SK-N-SH (cell line): Measurements from ENCODE around the gene PPP1R14B. TPM values are rescaled to one million over a fixed set of nuclear protein-coding genes. Genes with fewer than 3 reads are reported as not detected.
A peak's percentile ranks its signal among the peaks of the same experiment; 100 is the strongest.

Source experiments
- CTCF ChIA-PET: fragments of 300-600, 350-600 bp; formaldehyde crosslinking; extraction: SDS; loops from one replicate; lab custom pipeline; 2021; lab: Yijun Ruan, JAX
- POLR2A ChIA-PET: fragments of 350-600 bp; sonication (Branson Sonifier 250); formaldehyde crosslinking; extraction: SDS; loops from one replicate; lab custom pipeline; 2020; ENCODE audit warnings: antibody characterized with exemption, inconsistent platforms; lab: Yijun Ruan, JAX
- DNase-seq: peaks from one replicate; pipeline ENCODE4 v3.0.0; 2012
- H2AFZ ChIP-seq: fragments of 200-600 bp; sonication (generic); 2 replicates; pipeline ENCODE4 v1.8.1; 2016; ENCODE audit warnings: antibody characterized with exemption, mild to moderate bottlenecking, low read depth
- H3F3A ChIP-seq: fragments of 200-600 bp; sonication (generic); replicated peaks from 2 replicates; pipeline ENCODE3; 2016; ENCODE audit warnings: antibody characterized with exemption, mild to moderate bottlenecking; ENCODE audit not compliant: insufficient read depth
- H3K27ac ChIP-seq, 2 experiments: fragments of 200-500 bp in 1 of 2; fragments of 200-600 bp in 1 of 2; sonication (Bioruptor generic) in 1 of 2; sonication (generic), shearing (Covaris generic) in 1 of 2; 2 replicates each; pipeline versions ENCODE4 v1.5.1 to v1.6.1; 2014 to 2016; ENCODE audit warnings: low read depth in 2 of 2, inconsistent platforms in 1 of 2, low read length in 1 of 2, mild to moderate bottlenecking in 1 of 2, mixed read lengths in 1 of 2
- H3K27me3 ChIP-seq: fragments of 200-600 bp; sonication (generic), shearing (Covaris generic); 2 replicates; pipeline ENCODE4 v1.6.1; 2016; ENCODE audit warnings: mixed run types; ENCODE audit not compliant: insufficient read depth
- H3K36me3 ChIP-seq, 2 experiments: fragments of 200-500 bp in 1 of 2; fragments of 200-600 bp in 1 of 2; sonication (Bioruptor generic) in 1 of 2; sonication (generic) in 1 of 2; replicated peaks in 1 of 2; 2 replicates each; pipeline versions ENCODE3 to v1.5.1; 2014 to 2016; ENCODE audit warnings: low read length in 1 of 2, mild to moderate bottlenecking in 1 of 2; ENCODE audit not compliant: insufficient read depth in 2 of 2, control insufficient read depth in 1 of 2
- H3K4me1 ChIP-seq, 2 experiments: fragments of 200-500 bp in 1 of 2; fragments of 200-600 bp in 1 of 2; sonication (Bioruptor generic) in 1 of 2; sonication (generic), shearing (Covaris generic) in 1 of 2; 2 replicates each; pipeline versions ENCODE4 v1.5.1 to v1.6.1; 2014 to 2016; ENCODE audit warnings: low read depth in 1 of 2, low read length in 1 of 2, mixed run types in 1 of 2; ENCODE audit not compliant: insufficient read depth in 2 of 2, control insufficient read depth in 1 of 2
- H3K4me2 ChIP-seq: fragments of 200-600 bp; sonication (generic), shearing (Covaris generic); 2 replicates; pipeline ENCODE4 v1.6.1; 2017; ENCODE audit warnings: mixed run types
- H3K4me3 ChIP-seq, 2 experiments: fragments of 200-500 bp in 1 of 2; fragments of 200-600 bp in 1 of 2; sonication (Bioruptor generic) in 1 of 2; sonication (generic), shearing (Covaris generic) in 1 of 2; 2 replicates each; pipeline versions ENCODE4 v1.5.1 to v1.8.1; 2014 to 2016; ENCODE audit warnings: low read depth in 2 of 2, inconsistent platforms in 1 of 2, low read length in 1 of 2, mild to moderate bottlenecking in 1 of 2, mixed read lengths in 1 of 2, moderate library complexity in 1 of 2
- H3K79me2 ChIP-seq: fragments of 200-600 bp; sonication (generic); 2 replicates; pipeline ENCODE4 v1.8.1; 2017; ENCODE audit warnings: mild to moderate bottlenecking; ENCODE audit not compliant: insufficient read depth
- H3K9ac ChIP-seq: fragments of 200-600 bp; sonication (generic); 2 replicates; pipeline ENCODE4 v1.6.1; 2017; ENCODE audit warnings: mixed run types
- H3K9me2 ChIP-seq: fragments of 200-600 bp; sonication (generic); 2 replicates; pipeline ENCODE4 v1.6.1; 2017; ENCODE audit warnings: mixed run types
- H3K9me3 ChIP-seq: fragments of 200-600 bp; sonication (generic); 2 replicates; pipeline ENCODE4 v1.6.1; 2017; ENCODE audit warnings: mixed run types, mild to moderate bottlenecking, moderate library complexity
- H4K20me1 ChIP-seq: fragments of 200-600 bp; sonication (generic); 2 replicates; pipeline ENCODE4 v1.6.1; 2017; ENCODE audit warnings: mild to moderate bottlenecking, mixed run types; ENCODE audit not compliant: insufficient read depth
- ELF1 ChIP-seq: IDR thresholded peaks from 2 replicates; pipeline ENCODE4 v1.4.0; 2012
- FOXJ3 ChIP-seq: sonication (generic); formaldehyde crosslinking; IDR thresholded peaks from 2 replicates; pipeline ENCODE4 v1.5.1; 2020; ENCODE audit warnings: mild to moderate bottlenecking, missing genetic modification reagents
- FOXM1 ChIP-seq: IDR thresholded peaks from 2 replicates; pipeline ENCODE4 v1.4.0; 2012; ENCODE audit warnings: low read depth, mild to moderate bottlenecking
- IRF3 ChIP-seq: fragments of 150-350 bp; IDR thresholded peaks from 2 replicates; pipeline ENCODE4 v1.6.1; 2016; ENCODE audit warnings: mild to moderate bottlenecking, low read depth, low read length
- JUND ChIP-seq: IDR thresholded peaks from 2 replicates; pipeline ENCODE4 v1.4.0; 2012
- MXI1 ChIP-seq: IDR thresholded peaks from 2 replicates; pipeline ENCODE4 v1.6.1; 2012; ENCODE audit warnings: mild to moderate bottlenecking, low read depth, low read length, improper control_type of control experiment
- PBX3 ChIP-seq: IDR thresholded peaks from 2 replicates; pipeline ENCODE4; 2012
- RCOR1 ChIP-seq: fragments of 150-350 bp; IDR thresholded peaks from 2 replicates; pipeline ENCODE4 v1.6.1; 2017; ENCODE audit warnings: antibody characterized with exemption, low read length
- USF1 ChIP-seq: IDR thresholded peaks from 2 replicates; pipeline ENCODE4 v1.4.0; 2012; ENCODE audit warnings: low read depth, borderline replicate concordance
- USF2 ChIP-seq: fragments of 150-350 bp; IDR thresholded peaks from 2 replicates; pipeline ENCODE4 v1.6.1; 2017; ENCODE audit warnings: antibody characterized with exemption, low read length, low read depth, borderline replicate concordance
- YY1 ChIP-seq: IDR thresholded peaks from 2 replicates; pipeline ENCODE4 v1.4.0; 2012; ENCODE audit warnings: low read depth, mild to moderate bottlenecking
- WGBS: methylation state at CpG from one replicate; pipeline ENCODE4 v1.1.6; 2017; ENCODE audit warnings: low lambda C conversion rate; 5-methylcytosine and 5-hydroxymethylcytosine counted together
- polyA plus RNA-seq, 3 experiments: library from polyadenylated mRNA; depleted of rRNA; stranded (reverse); fragments of >200 nt; gene quantifications; 2 replicates each; pipeline ENCODE4 v1.2.3, GENCODE V29; 2012
- TF ChIP-seq, protein P1 (sequence below): IDR thresholded peaks from 2 replicates; pipeline ENCODE4 v1.6.1; 2012; ENCODE audit warnings: mild to moderate bottlenecking, low read depth, low read length, moderate library complexity

PPP1R14B gene
- polyA plus RNA-seq, 1 of the 3 experiments (the other 2 are of a cell fraction) = 523 TPM

- Histone ChIP-seq H3F3A (peaks cover 28% of the 10 kb centered on the region), H3K9ac (peak overlapping the region; percentile 83; the same call in 1 of the 2 replicates), H3K9me2 (no peaks in the 10 kb centered on the region), H4K20me1 (no peaks in the 10 kb centered on the region), H3K4me1 (peaks cover 16 to 40% of the 10 kb centered on the region in 2 experiments; a peak in 2 of 4 replicates), H3K27ac (peak overlapping the region; percentile 94 to 98), H2AFZ (no peak overlapping the region), H3K9me3 (no peaks in the 10 kb centered on the region), H3K4me2 (peak overlapping the region; percentile 93), H3K36me3 (peaks cover 10 to 30% of the 10 kb centered on the region in 2 experiments), H3K79me2 (peaks cover 43% of the 10 kb centered on the region), H3K27me3 (no peaks in the 10 kb centered on the region), H3K4me3 (peak overlapping the region; percentile 64 to 92)
- POLR2A ChIA-PET = interaction anchor here (0.7 kb wide), 1 partner anchor 26 kb away, joined by 3 read pairs; no protein-coding TSS in a partner anchor
- no peak for DNase-seq
- 81% methylated on average over 11 of the region's 11 CpGs for WGBS
- TF ChIP-seq USF2 (no peak), USF1 (no peak), PBX3 (no peak), FOXM1 (no peak), IRF3 (no peak), ELF1 (no peak), JUND (no peak), YY1 (no peak), MXI1 (no peak), RCOR1 (no peak), FOXJ3 (CRISPR knock-in tag) (no peak)
- TF ChIP-seq, protein P1, sequence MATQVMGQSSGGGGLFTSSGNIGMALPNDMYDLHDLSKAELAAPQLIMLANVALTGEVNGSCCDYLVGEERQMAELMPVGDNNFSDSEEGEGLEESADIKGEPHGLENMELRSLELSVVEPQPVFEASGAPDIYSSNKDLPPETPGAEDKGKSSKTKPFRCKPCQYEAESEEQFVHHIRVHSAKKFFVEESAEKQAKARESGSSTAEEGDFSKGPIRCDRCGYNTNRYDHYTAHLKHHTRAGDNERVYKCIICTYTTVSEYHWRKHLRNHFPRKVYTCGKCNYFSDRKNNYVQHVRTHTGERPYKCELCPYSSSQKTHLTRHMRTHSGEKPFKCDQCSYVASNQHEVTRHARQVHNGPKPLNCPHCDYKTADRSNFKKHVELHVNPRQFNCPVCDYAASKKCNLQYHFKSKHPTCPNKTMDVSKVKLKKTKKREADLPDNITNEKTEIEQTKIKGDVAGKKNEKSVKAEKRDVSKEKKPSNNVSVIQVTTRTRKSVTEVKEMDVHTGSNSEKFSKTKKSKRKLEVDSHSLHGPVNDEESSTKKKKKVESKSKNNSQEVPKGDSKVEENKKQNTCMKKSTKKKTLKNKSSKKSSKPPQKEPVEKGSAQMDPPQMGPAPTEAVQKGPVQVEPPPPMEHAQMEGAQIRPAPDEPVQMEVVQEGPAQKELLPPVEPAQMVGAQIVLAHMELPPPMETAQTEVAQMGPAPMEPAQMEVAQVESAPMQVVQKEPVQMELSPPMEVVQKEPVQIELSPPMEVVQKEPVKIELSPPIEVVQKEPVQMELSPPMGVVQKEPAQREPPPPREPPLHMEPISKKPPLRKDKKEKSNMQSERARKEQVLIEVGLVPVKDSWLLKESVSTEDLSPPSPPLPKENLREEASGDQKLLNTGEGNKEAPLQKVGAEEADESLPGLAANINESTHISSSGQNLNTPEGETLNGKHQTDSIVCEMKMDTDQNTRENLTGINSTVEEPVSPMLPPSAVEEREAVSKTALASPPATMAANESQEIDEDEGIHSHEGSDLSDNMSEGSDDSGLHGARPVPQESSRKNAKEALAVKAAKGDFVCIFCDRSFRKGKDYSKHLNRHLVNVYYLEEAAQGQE = no peak
- CTCF ChIA-PET = interaction anchor here (0.6 to 1.5 kb wide), 2 partner anchors 13 to 35 kb away, joined by 3 to 4 read pairs; no protein-coding TSS in a partner anchor
Measured at GRCh38 chr11:64239662-64240434, 6.9 kb downstream of the PPP1R14B start.
